ENCODE measurements around the gene KCNH6. TPM values are rescaled to one million over a fixed set of nuclear protein-coding genes. Genes with fewer than 3 reads are reported as not detected.
A peak's percentile ranks its signal among the peaks of the same experiment; 100 is the strongest.

The KCNH6 gene
- total RNA-seq, 1 experiment from 2014 or later: not detected

GRCh38 chr17:63479495-63480184 lies 43.5 kb upstream of the KCNH6 start:
- H3K27ac Mint-ChIP-seq (ENCODE audit: unreplicated experiment): no peak overlapping the region

DNA sequence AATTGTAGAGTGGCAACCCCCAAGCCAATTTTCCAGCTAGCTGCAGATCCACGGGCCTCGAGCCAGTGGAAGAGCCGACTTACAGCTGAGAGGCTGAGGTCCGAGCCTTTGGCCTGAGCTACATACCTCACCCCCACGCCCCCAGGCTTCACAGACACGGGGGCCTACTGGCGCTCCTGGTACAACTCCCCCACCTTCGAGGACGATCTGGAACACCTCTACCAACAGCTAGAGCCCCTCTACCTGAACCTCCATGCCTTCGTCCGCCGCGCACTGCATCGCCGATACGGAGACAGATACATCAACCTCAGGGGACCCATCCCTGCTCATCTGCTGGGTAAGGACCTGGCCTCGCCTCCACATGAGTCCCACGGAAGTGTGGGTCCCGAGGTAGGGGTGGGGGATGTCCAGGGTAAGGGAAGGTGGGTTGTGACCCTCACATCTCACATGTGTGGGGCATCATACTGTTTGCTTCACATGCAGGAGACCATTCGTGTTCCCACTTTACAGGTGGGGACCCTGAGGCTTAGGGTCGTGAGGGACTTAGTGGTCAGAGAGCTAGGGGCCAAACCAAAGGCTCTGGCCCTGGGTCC lies 42.9 kb upstream of the KCNH6 start:
- H3K4me1 ChIP-seq: peaks cover 13% of the 10 kb centered on the region
- intact Hi-C loops (cut with micrococcal nuclease; ENCODE audit: unreplicated experiment): no loop called here
- ChIA-PET POLR2A (no interaction called here), CTCF (interaction anchor here (1.3 to 6.0 kb wide), 3 partner anchors 36 to 54 kb away, joined by 4 to 107 read pairs (median 7); no protein-coding TSS in a partner anchor)
- no TSS peak for BruUV-seq (replicated peaks)
- Mint-ChIP-seq H3K9me3 (ENCODE audit: unreplicated experiment) (no peaks in the 10 kb centered on the region), H3K27me3 (ENCODE audit: insufficient read depth, unreplicated experiment) (peaks cover 9% of the 10 kb centered on the region), H3K27ac (ENCODE audit: unreplicated experiment) (no peak overlapping the region), H3K4me3 (ENCODE audit: unreplicated experiment) (no peak overlapping the region), H3K36me3 (ENCODE audit: insufficient read depth, unreplicated experiment) (no peaks in the 10 kb centered on the region), H3K4me1 (ENCODE audit: low read depth, unreplicated experiment) (peaks cover 7% of the 10 kb centered on the region)
- no peaks in the 10 kb centered on the region for H3K9me3 ChIP-seq
- H3K36me3 ChIP-seq (ENCODE audit: control insufficient read depth, insufficient read depth, low read length): no peaks in the 10 kb centered on the region
- H3K27me3 ChIP-seq (replicated peaks; ENCODE audit: control insufficient read depth, insufficient read depth, low read length): no peaks in the 10 kb centered on the region
- H3K4me3 ChIP-seq (ENCODE audit: low read depth, low read length): no peak overlapping the region
- DNase-seq: no peak
- TF ChIP-seq, protein P1, sequence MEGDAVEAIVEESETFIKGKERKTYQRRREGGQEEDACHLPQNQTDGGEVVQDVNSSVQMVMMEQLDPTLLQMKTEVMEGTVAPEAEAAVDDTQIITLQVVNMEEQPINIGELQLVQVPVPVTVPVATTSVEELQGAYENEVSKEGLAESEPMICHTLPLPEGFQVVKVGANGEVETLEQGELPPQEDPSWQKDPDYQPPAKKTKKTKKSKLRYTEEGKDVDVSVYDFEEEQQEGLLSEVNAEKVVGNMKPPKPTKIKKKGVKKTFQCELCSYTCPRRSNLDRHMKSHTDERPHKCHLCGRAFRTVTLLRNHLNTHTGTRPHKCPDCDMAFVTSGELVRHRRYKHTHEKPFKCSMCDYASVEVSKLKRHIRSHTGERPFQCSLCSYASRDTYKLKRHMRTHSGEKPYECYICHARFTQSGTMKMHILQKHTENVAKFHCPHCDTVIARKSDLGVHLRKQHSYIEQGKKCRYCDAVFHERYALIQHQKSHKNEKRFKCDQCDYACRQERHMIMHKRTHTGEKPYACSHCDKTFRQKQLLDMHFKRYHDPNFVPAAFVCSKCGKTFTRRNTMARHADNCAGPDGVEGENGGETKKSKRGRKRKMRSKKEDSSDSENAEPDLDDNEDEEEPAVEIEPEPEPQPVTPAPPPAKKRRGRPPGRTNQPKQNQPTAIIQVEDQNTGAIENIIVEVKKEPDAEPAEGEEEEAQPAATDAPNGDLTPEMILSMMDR (IDR thresholded peaks at IDR 0.05; ENCODE audit: insufficient read depth in 1 of 2, low read depth in 1 of 2, low read length in 1 of 2, severe bottlenecking in 1 of 2, unreplicated experiment in 1 of 2): no peak

More at GRCh38 chr17:63479495-63480184, 43.5 kb upstream of the KCNH6 start:
- no TSS peak for BruUV-seq (replicated peaks)
- Mint-ChIP-seq H3K4me1 (ENCODE audit: low read depth, unreplicated experiment) (peaks cover 10% of the 10 kb centered on the region), H3K36me3 (ENCODE audit: insufficient read depth, unreplicated experiment) (no peaks in the 10 kb centered on the region), H3K9me3 (ENCODE audit: unreplicated experiment) (no peaks in the 10 kb centered on the region), H3K4me3 (ENCODE audit: unreplicated experiment) (peak overlapping the region; percentile 50), H3K27me3 (ENCODE audit: insufficient read depth, unreplicated experiment) (peaks cover 12% of the 10 kb centered on the region)
- ChIA-PET POLR2A (no interaction called here), CTCF (interaction anchor here (0.5 to 6.0 kb wide), 13 partner anchors 8 to 402 kb away, joined by 3 to 107 read pairs (median 7); partner anchors contain the start of genes CYB561, DCAF7 and KCNH6)
- Histone ChIP-seq H3K27me3 (replicated peaks; ENCODE audit: control insufficient read depth, insufficient read depth, low read length) (no peaks in the 10 kb centered on the region), H3K9me3 (no peaks in the 10 kb centered on the region), H3K4me1 (peaks cover 13% of the 10 kb centered on the region), H3K36me3 (ENCODE audit: control insufficient read depth, insufficient read depth, low read length) (no peaks in the 10 kb centered on the region), H3K4me3 (ENCODE audit: low read depth, low read length) (no peak overlapping the region)
- intact Hi-C loops (cut with micrococcal nuclease; ENCODE audit: unreplicated experiment): loop anchor here (1.0 to 2.0 kb wide), 2 partner anchors 54 to 133 kb away; no protein-coding TSS in a partner anchor
- TF ChIP-seq, protein P1 (IDR thresholded peaks at IDR 0.05; ENCODE audit: insufficient read depth in 1 of 2, low read depth in 1 of 2, low read length in 1 of 2, severe bottlenecking in 1 of 2, unreplicated experiment in 1 of 2): no peak
- no peak for DNase-seq

GRCh38 chr17:63480826-63481487 lies 42.2 kb upstream of the KCNH6 start:
- intact Hi-C loops (cut with micrococcal nuclease; ENCODE audit: unreplicated experiment): no loop called here
- Mint-ChIP-seq H3K9me3 (ENCODE audit: unreplicated experiment) (no peaks in the 10 kb centered on the region), H3K4me1 (ENCODE audit: low read depth, unreplicated experiment) (peaks cover 6% of the 10 kb centered on the region), H3K36me3 (ENCODE audit: insufficient read depth, unreplicated experiment) (no peaks in the 10 kb centered on the region), H3K4me3 (ENCODE audit: unreplicated experiment) (no peak overlapping the region), H3K27ac (ENCODE audit: unreplicated experiment) (no peak overlapping the region), H3K27me3 (ENCODE audit: insufficient read depth, unreplicated experiment) (peaks cover 7% of the 10 kb centered on the region)
- ChIA-PET POLR2A (no interaction called here), CTCF (interaction anchor here (1.3 to 6.0 kb wide), 3 partner anchors 37 to 54 kb away, joined by 4 to 107 read pairs (median 7); no protein-coding TSS in a partner anchor)
- Histone ChIP-seq H3K4me3 (ENCODE audit: low read depth, low read length) (no peak overlapping the region), H3K27me3 (replicated peaks; ENCODE audit: control insufficient read depth, insufficient read depth, low read length) (no peaks in the 10 kb centered on the region), H3K4me1 (peaks cover 13% of the 10 kb centered on the region), H3K9me3 (no peaks in the 10 kb centered on the region), H3K36me3 (ENCODE audit: control insufficient read depth, insufficient read depth, low read length) (no peaks in the 10 kb centered on the region)
- TF ChIP-seq, protein P1 (IDR thresholded peaks at IDR 0.05; ENCODE audit: insufficient read depth in 1 of 2, low read depth in 1 of 2, low read length in 1 of 2, severe bottlenecking in 1 of 2, unreplicated experiment in 1 of 2): no peak
- no peak for DNase-seq
- BruUV-seq (replicated peaks): no TSS peak

All from Caco-2 (cell line).